ENCODE results near the gene KBTBD13.

The KBTBD13 gene

GRCh38 chr15:65115086-65115485, 38.5 kb downstream of the KBTBD13 start, which contains the start of gene UBAP1L:
UBAP1L (minus strand) TSS chr15:65115200; CDS start chr15:65106215, 8,985 bp downstream.
- DNase-seq (ENCODE audit: low read depth), result no peak

GRCh38 chr15:65115542-65115941, 39.0 kb downstream of the KBTBD13 start:
- DNase-seq (ENCODE audit: low read depth), result no peak

Data from amniotic epithelial cell (primary cell).